ENCODE measurements around the gene MYOM3. TPM values are rescaled to one million over a fixed set of nuclear protein-coding genes. Genes with fewer than 3 reads are reported as not detected.

The MYOM3 gene
- total RNA-seq, 1 experiment from 2014 or later, result 7.9 TPM

- ATAC-seq (no peak), DNase-seq (ENCODE audit: low read depth, low spot score) (no peak)
- Histone ChIP-seq H3K9me2 (ENCODE audit: insufficient read depth) (no peaks in the 10 kb centered on the region), H4K20me1 (ENCODE audit: insufficient read depth) (no peaks in the 10 kb centered on the region), H3K9ac (ENCODE audit: low read length) (no peak overlapping the region), H3K4me3 (replicated peaks in 1 of 2; ENCODE audit: low read depth in 1 of 2, low read length in 2 of 2) (no peak overlapping the region), H3K9me3 (ENCODE audit: control insufficient read depth in 1 of 2, insufficient read depth in 1 of 2, low read depth in 1 of 2, low read length in 2 of 2) (no peaks in the 10 kb centered on the region), H3K79me2 (ENCODE audit: insufficient read depth, low read length) (no peaks in the 10 kb centered on the region), H3K4me1 (ENCODE audit: control insufficient read depth in 1 of 2, insufficient read depth in 2 of 2, low read length in 2 of 2) (peaks cover 0 to 9% of the 10 kb centered on the region in 2 experiments; a peak in 2 of 4 replicates), H2AFZ (ENCODE audit: low read depth, low read length, poor library complexity, severe bottlenecking) (no peak overlapping the region), H3K4me2 (ENCODE audit: low read length) (no peak overlapping the region), H3K27ac (ENCODE audit: low read depth, low read length) (no peak overlapping the region), H3K36me3 (ENCODE audit: control insufficient read depth in 1 of 2, insufficient read depth in 2 of 2, low read length in 2 of 2) (no peaks in the 10 kb centered on the region), H3K27me3 (ENCODE audit: insufficient read depth, low read length) (no peaks in the 10 kb centered on the region)
- ChIA-PET CTCF (interaction anchor here (1.3 kb wide), 1 partner anchor 316 kb away, joined by 3 read pairs; no protein-coding TSS in a partner anchor), POLR2A (no interaction called here), RAD21 (ENCODE audit: low non-redundant PET in 1 of 2, low total read pairs in 2 of 2, uncharacterized antibody in 2 of 2, unreplicated experiment in 2 of 2) (no interaction called here)
- intact Hi-C loops (cut with micrococcal nuclease), result no loop called here
- no TSS peak for BruUV-seq (replicated peaks)
- TF ChIP-seq CTCF (IDR thresholded peaks at IDR 0.05 in 2 of 3, conservative IDR thresholded peaks at IDR 0.05 in 1 of 3; ENCODE audit: borderline replicate concordance in 1 of 3, insufficient read depth in 1 of 3, low read depth in 2 of 3, low read length in 2 of 3) (peak in 1 of 3 experiments; percentile 11; a peak in 1 of 6 replicates), ZFX (IDR thresholded peaks at IDR 0.05) (no peak), RAD21 (IDR thresholded peaks at IDR 0.05; ENCODE audit: low read depth) (peak; percentile 54)
Measured at GRCh38 chr1:24074817-24075589, 36.9 kb downstream of the MYOM3 start.

GRCh38 chr1:24074196-24074595 is 37.7 kb downstream of the MYOM3 start:
- ChIA-PET CTCF (interaction anchor here (0.7 kb wide), 1 partner anchor 76 kb away, joined by 3 read pairs; no protein-coding TSS in a partner anchor), POLR2A (no interaction called here), RAD21 (ENCODE audit: low non-redundant PET in 1 of 2, low total read pairs in 2 of 2, uncharacterized antibody in 2 of 2, unreplicated experiment in 2 of 2) (no interaction called here)
- no TSS peak for BruUV-seq (replicated peaks)
- H3K79me2 ChIP-seq (ENCODE audit: insufficient read depth, low read length), result no peaks in the 10 kb centered on the region
- H3K4me2 ChIP-seq (ENCODE audit: low read length), result no peak overlapping the region
- H4K20me1 ChIP-seq (ENCODE audit: insufficient read depth), result no peaks in the 10 kb centered on the region
- H3K27ac ChIP-seq (ENCODE audit: low read depth, low read length), result no peak overlapping the region
- H3K36me3 ChIP-seq (ENCODE audit: control insufficient read depth in 1 of 2, insufficient read depth in 2 of 2, low read length in 2 of 2), result no peaks in the 10 kb centered on the region
- TF ChIP-seq EZH2phosphoT487 (IDR thresholded peaks at IDR 0.05; ENCODE audit: borderline replicate concordance) (no peak), EGR1 (IDR thresholded peaks at IDR 0.05; ENCODE audit: low read depth) (no peak), ZFX (IDR thresholded peaks at IDR 0.05) (no peak), ZNF274 (IDR thresholded peaks at IDR 0.05; ENCODE audit: low read depth, low read length) (no peak), REST (IDR thresholded peaks at IDR 0.05; ENCODE audit: low read depth) (no peak), SP1 (IDR thresholded peaks at IDR 0.05; ENCODE audit: low read depth) (no peak), MAX (IDR thresholded peaks at IDR 0.05) (no peak), ZBTB33 (IDR thresholded peaks at IDR 0.05; ENCODE audit: extremely low read depth, insufficient replicate concordance, low read length) (no peak)
- H3K9ac ChIP-seq (ENCODE audit: low read length), result no peak overlapping the region
- intact Hi-C loops (cut with micrococcal nuclease), result no loop called here
- H3K4me1 ChIP-seq (ENCODE audit: control insufficient read depth in 1 of 2, insufficient read depth in 2 of 2, low read length in 2 of 2), result peaks cover 0 to 9% of the 10 kb centered on the region in 2 experiments; a peak in 2 of 4 replicates
- ATAC-seq (no peak), DNase-seq (ENCODE audit: low read depth, low spot score) (no peak)
- H3K27me3 ChIP-seq (ENCODE audit: insufficient read depth, low read length), result no peaks in the 10 kb centered on the region
- no peaks in the 10 kb centered on the region for H3K9me3 ChIP-seq (ENCODE audit: control insufficient read depth in 1 of 2, insufficient read depth in 1 of 2, low read depth in 1 of 2, low read length in 2 of 2)
- no peaks in the 10 kb centered on the region for H3K9me2 ChIP-seq (ENCODE audit: insufficient read depth)
- H2AFZ ChIP-seq (ENCODE audit: low read depth, low read length, poor library complexity, severe bottlenecking), result no peak overlapping the region
- no peak overlapping the region for H3K4me3 ChIP-seq (replicated peaks in 1 of 2; ENCODE audit: low read depth in 1 of 2, low read length in 2 of 2)
